NCI-H446 (cell line): Measurements from ENCODE around the gene HIPK1.
"Not testable (repeated sequence)": the region's sequence is repeated elsewhere in the genome, so short reads cannot be mapped to it uniquely, and the experiment has no call there.

Experiments used
- DNase-seq, 2 experiments: peaks; one replicate each; lab custom pipeline; 2025; lab: John Stamatoyannopoulos, UW

The HIPK1 gene

DNA sequence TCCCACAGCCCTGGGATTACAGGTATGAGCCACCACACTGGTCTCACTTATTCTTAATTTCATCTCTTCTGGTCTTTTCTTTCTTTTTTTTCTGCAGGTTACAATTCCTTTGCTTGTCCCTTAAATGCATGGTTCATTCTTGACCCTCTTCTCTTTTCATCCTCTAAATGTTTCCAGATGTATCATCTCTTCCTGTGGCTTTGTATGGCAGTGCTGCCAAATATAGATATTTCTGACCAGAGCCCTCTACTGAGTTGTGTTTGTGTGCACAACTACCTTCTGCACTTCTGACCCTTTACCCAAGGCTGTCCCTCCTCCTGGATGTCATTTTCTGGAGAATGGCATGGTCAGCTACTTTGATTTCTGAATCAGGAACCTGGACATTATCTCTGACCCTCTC is 82.7 kb downstream of the HIPK1 start:
- no peak for DNase-seq

DNA sequence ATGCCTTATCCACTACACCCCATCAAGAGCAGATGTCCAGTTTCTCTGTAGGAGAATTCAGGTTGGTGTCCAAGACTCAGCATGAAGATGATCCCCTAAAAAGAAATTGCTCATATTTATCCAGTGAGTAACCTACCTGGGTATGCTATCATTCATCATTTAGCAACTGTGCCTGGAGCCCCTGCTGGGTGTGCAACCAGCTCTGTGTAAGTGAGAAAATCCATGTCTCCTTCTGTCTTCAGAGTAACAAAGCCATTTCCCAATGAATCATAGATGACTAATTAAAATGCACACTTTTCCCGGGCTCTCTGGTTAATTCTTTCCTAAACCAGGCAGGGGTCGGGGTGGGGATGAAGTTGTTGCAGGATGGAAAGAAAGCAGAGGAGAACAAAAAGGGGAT is 86.0 kb downstream of the HIPK1 start:
- DNase-seq: no peak

DNA sequence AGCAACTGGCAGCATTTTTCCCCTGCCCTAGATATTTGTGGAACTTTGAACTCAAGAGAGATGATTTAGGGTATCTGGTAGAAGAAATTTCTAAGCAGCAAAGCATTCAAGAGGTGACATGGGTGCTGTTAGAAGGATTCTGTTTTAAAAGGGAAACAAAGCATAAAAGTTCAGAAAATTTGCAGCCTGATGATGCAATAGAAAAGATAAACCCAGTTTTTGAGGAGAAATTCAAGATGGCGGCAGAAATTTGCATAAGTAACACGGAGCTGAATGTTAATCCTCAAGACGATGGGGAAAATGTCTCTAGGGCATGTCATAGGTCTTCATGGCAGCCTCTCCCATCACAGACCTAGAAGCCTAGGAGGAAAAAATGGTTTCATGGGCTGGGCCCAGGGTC is 90.6 kb downstream of the HIPK1 start:
- not testable (repeated sequence) for DNase-seq

DNA sequence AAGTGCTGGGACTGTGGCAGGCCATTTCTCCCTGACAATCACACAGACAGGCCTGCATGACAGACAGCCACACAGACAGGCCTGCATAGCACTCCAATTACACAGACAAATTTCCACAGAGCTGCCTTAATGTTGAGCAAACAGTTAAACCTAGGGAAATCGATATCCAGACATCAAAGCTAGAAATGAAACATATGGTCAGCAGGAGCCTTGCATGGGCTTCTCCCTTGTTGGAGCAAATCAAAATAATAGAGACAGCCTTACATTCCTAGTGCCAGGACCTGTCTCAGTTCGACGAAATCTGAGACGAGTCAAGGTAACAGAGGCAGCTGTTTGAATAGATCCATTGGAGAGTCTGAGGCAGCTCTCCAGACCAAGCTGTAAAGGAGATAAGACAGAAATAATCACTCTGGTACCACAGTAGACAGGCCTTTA is 92.6 kb downstream of the HIPK1 start:
- no peak for DNase-seq

DNA sequence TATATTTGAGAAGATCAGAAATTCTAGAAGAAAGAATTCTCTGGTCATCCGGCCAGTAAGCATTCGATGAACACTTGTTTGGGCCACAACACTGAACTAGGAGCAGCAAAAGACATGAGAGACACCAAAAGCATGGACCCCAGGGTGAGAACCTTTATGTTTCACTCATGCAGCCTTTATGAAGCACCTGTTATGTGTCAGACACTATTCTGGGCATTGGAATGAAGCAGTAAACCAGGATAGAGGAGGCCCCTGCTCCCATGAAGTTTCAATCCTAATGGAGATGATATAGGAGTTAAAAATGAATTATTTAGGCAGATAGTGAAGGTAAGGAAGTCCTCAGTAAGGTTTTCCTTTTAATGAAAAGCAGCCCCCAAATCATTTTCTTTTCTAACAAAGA is 93.8 kb downstream of the HIPK1 start:
- no peak for DNase-seq

DNA sequence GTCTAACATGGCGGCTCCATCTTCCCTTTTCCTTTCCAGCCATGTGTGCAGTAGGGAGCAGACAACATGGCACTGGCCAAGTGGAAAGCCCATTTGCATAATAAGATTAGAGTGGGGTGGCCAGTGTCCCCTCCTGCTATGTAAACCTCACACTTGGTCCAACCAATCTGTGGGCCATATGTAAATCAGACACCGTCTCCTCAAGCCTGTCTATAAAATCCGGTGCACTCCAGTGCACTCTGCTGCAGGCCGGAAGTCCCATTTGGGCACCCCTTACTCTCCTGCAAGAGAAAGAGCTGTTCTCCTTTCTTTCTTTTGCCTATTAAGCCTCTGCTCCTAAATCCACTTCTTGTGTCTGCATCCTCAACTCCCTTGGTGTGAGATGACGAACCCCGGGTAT is 94.3 kb downstream of the HIPK1 start:
- no peak for DNase-seq

DNA sequence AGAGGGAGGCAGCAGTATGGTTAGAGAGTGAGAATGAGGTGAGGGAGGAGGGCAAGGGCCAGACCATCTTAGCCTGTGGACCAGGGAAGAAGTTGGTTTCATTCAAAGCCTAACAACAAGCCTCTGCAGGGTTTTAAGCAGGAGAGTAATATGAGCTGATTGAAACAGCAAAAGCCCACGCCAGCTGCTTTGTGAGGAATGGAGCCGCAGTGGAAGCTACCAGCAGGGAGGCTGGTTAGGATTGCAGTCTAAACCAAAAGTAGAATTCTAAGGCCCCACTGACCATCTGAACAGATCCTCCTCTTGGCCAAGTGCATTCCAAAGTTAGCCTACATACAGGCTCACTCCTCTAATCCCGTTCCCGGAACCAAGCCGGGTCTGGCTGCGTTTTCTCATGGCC is 94.9 kb downstream of the HIPK1 start:
- DNase-seq: no peak

DNA sequence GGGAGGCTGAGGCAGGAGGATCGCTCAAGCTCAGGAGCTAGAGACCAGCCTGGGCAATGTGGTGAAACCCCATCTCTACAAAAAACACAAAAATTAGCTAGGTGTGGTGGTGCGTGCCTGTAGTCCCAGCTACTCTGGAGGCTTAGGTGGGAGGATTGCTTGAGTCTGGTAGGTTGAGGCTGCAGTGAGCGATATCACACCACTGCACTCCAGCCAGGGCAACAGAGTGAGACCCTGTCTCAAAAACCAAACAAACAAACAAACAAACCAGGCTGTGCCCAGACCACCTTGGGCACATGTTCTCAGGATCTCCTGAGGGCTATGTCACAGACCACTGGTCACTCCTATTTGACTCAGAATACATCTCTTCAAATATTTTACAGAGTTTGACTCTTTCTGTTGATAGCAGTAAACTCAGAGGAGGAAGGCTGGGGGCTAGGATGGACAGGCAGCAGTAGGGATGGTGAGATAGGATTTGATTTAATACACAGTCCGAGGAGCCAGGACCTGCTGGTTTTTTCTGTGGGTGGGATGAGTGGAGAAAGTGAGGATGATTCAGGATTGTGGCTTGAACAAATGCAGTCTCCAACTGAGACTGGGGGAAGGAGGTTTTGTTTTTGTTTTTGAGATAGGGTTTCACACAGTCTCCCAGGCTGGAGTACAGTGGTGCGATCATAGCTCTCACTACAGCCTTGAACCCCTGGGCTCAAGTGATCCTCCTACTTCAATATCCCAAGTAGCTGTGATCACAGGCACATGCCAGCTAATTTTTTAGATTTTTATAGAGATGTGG is 96.7 kb downstream of the HIPK1 start:
- DNase-seq: no peak

DNA sequence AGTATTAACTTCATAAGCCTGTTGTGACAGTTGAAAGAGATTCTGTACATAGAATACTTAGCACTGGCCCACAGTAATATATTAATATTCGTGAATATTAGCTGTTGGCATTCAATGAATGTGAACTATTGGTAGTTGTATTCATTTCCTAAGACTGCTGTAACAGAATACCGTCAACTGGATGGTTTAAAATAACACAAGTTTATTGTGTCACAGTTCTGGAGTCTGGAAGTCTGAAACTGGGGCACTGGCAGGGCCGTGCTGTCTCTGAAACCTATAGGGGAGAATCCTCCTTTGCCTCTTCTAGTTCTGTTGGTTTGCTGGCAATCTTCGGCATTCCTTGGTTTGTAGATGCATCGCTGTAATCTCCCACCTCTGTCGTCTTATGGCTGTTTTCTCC is 97.7 kb downstream of the HIPK1 start:
- no peak for DNase-seq
